HepG2 (cell line): ENCODE data around the gene ANKRD39. TPM values are rescaled to one million over a fixed set of nuclear protein-coding genes. Genes with fewer than 3 reads are reported as not detected.

ENCODE experiments used
- CENPT ChIP-seq: sonication (generic); formaldehyde crosslinking; IDR thresholded peaks from 2 replicates; pipeline ENCODE4 v1.8.0; 2022; ENCODE audit warnings: low read depth, mild to moderate bottlenecking, moderate library complexity, missing genetic modification reagents
- DR1 ChIP-seq: sonication (generic); formaldehyde crosslinking; IDR thresholded peaks from 2 replicates; pipeline ENCODE4 v1.8.0; 2021; ENCODE audit warnings: mild to moderate bottlenecking, missing genetic modification reagents, inconsistent platforms
- FOXC1 ChIP-seq: sonication (generic); formaldehyde crosslinking; IDR thresholded peaks from 2 replicates; pipeline ENCODE4 v1.8.0; 2022; ENCODE audit warnings: mild to moderate bottlenecking, missing genetic modification reagents, borderline replicate concordance
- GATA4 ChIP-seq: sonication (generic); IDR thresholded peaks from 2 replicates; pipeline ENCODE4 v1.6.1; 2016; ENCODE audit warnings: antibody characterized with exemption, low read depth, borderline replicate concordance
- GTF2F1 ChIP-seq: fragments of 150-350 bp; IDR thresholded peaks from 2 replicates; pipeline ENCODE4 v1.6.1; 2014; ENCODE audit warnings: low read length
- HMG20A ChIP-seq: IDR thresholded peaks from 2 replicates; pipeline ENCODE4 v1.6.1; 2016; ENCODE audit warnings: borderline replicate concordance
- MTF1 ChIP-seq: sonication (generic); formaldehyde crosslinking; IDR thresholded peaks from 2 replicates; pipeline ENCODE4 v1.5.0; 2020; ENCODE audit warnings: missing genetic modification reagents
- NFIB ChIP-seq: sonication (generic); formaldehyde crosslinking; IDR thresholded peaks from 2 replicates; pipeline ENCODE4 v1.9.0; 2021; ENCODE audit warnings: missing genetic modification reagents, mild to moderate bottlenecking, borderline replicate concordance
- RORA ChIP-seq: sonication (generic); formaldehyde crosslinking; IDR thresholded peaks from 2 replicates; pipeline ENCODE4 v1.5.0; 2020; ENCODE audit warnings: mild to moderate bottlenecking, missing genetic modification reagents, moderate library complexity
- SOX5 ChIP-seq: IDR thresholded peaks from 2 replicates; pipeline ENCODE4 v1.6.1; 2016; ENCODE audit warnings: borderline replicate concordance
- SRSF9 ChIP-seq: fragments of 200-400 bp; formaldehyde crosslinking; IDR thresholded peaks from 2 replicates; pipeline ENCODE4 v1.6.1; 2018; ENCODE audit warnings: borderline replicate concordance, mild to moderate bottlenecking, low read depth, low read length; ENCODE audit not compliant: insufficient read depth, poor library complexity, severe bottlenecking
- TARDBP ChIP-seq: sonication (generic); formaldehyde crosslinking; IDR thresholded peaks from 2 replicates; pipeline ENCODE4 v1.8.0; 2022; ENCODE audit warnings: mild to moderate bottlenecking, missing genetic modification reagents
- ZC3H13 ChIP-seq: sonication (generic); formaldehyde crosslinking; IDR thresholded peaks from 2 replicates; pipeline ENCODE4 v1.8.1; 2023; ENCODE audit warnings: mild to moderate bottlenecking, missing genetic modification reagents, moderate library complexity
- ZC3H4 ChIP-seq: sonication (generic); formaldehyde crosslinking; IDR thresholded peaks from 2 replicates; pipeline ENCODE4 v1.4.0; 2020; ENCODE audit warnings: missing genetic modification reagents, borderline replicate concordance
- ZNF205 ChIP-seq: IDR thresholded peaks from 2 replicates; pipeline ENCODE4 v1.6.1; 2018; ENCODE audit warnings: missing biosample characterization, missing genetic modification reagents
- ZNF260 ChIP-seq: sonication (generic); formaldehyde crosslinking; IDR thresholded peaks from 2 replicates; pipeline ENCODE4 v1.4.0; 2020; ENCODE audit warnings: missing genetic modification reagents, low read depth, mild to moderate bottlenecking, borderline replicate concordance
- ZNF335 ChIP-seq: sonication (generic); formaldehyde crosslinking; IDR thresholded peaks from 2 replicates; pipeline ENCODE4 v1.4.0; 2020; ENCODE audit warnings: missing genetic modification reagents
- ZNF354B ChIP-seq: sonication (generic); formaldehyde crosslinking; IDR thresholded peaks from 2 replicates; pipeline ENCODE4 v1.8.0; 2022; ENCODE audit warnings: mild to moderate bottlenecking, missing genetic modification reagents
- ZNF431 ChIP-seq: sonication (generic); formaldehyde crosslinking; IDR thresholded peaks from 2 replicates; pipeline ENCODE4 v1.9.0; 2022; ENCODE audit warnings: missing genetic modification reagents, low read depth, mild to moderate bottlenecking, borderline replicate concordance
- ZNF747 ChIP-seq: sonication (generic); formaldehyde crosslinking; IDR thresholded peaks from 2 replicates; pipeline ENCODE4 v1.8.1; 2023; ENCODE audit warnings: missing genetic modification reagents, mild to moderate bottlenecking, borderline replicate concordance
- ZNF790 ChIP-seq: sonication (generic); formaldehyde crosslinking; IDR thresholded peaks from 2 replicates; pipeline ENCODE4 v1.8.0; 2022; ENCODE audit warnings: missing genetic modification reagents, mild to moderate bottlenecking, borderline replicate concordance
- polyA plus RNA-seq, 8 experiments: library from polyadenylated mRNA; depleted of rRNA in 3 of 8; stranded (reverse) in 7 of 8; unstranded in 1 of 8; fragments of >200 nt; fragmentation: Illumina TruSeq in 4 of 8; extraction: Trizol in 4 of 8; gene quantifications; 2 replicates each; pipeline versions ENCODE4 v1.2.1 to v1.2.3, GENCODE V29; 2011 to 2016; ENCODE audit warnings: low read depth in 4 of 8, missing spikeins in 1 of 8, mixed read lengths in 1 of 8; ENCODE audit not compliant: insufficient read depth in 1 of 8
- total RNA-seq, 5 experiments: library from RNA; depleted of rRNA; stranded (reverse); fragments of >200 nt; fragmentation: Illumina TruSeq; extraction: Trizol; gene quantifications; 2 replicates each; pipeline ENCODE4 v1.2.3, GENCODE V29; 2016; ENCODE audit warnings: low read depth in 1 of 5
- TF ChIP-seq, protein P1 (sequence below): sonication (generic); formaldehyde crosslinking; IDR thresholded peaks from 2 replicates; pipeline ENCODE4 v1.4.0; 2020; ENCODE audit warnings: mild to moderate bottlenecking, missing genetic modification reagents
- TF ChIP-seq, protein P2 (sequence below): sonication (generic); formaldehyde crosslinking; IDR thresholded peaks from 2 replicates; pipeline ENCODE4 v1.5.0; 2020; ENCODE audit warnings: missing genetic modification reagents, mild to moderate bottlenecking, borderline replicate concordance
- TF ChIP-seq, protein P3 (sequence below): sonication (generic); formaldehyde crosslinking; IDR thresholded peaks from 2 replicates; pipeline ENCODE4 v1.9.0; 2021; ENCODE audit warnings: missing genetic modification reagents, borderline replicate concordance

Gene ANKRD39
- total and polyA plus RNA-seq, 2 of the 13 experiments (the other 11 are each of a cell fraction or from before 2014, with no cell fraction given): 23.2 to 24.8 TPM

DNA sequence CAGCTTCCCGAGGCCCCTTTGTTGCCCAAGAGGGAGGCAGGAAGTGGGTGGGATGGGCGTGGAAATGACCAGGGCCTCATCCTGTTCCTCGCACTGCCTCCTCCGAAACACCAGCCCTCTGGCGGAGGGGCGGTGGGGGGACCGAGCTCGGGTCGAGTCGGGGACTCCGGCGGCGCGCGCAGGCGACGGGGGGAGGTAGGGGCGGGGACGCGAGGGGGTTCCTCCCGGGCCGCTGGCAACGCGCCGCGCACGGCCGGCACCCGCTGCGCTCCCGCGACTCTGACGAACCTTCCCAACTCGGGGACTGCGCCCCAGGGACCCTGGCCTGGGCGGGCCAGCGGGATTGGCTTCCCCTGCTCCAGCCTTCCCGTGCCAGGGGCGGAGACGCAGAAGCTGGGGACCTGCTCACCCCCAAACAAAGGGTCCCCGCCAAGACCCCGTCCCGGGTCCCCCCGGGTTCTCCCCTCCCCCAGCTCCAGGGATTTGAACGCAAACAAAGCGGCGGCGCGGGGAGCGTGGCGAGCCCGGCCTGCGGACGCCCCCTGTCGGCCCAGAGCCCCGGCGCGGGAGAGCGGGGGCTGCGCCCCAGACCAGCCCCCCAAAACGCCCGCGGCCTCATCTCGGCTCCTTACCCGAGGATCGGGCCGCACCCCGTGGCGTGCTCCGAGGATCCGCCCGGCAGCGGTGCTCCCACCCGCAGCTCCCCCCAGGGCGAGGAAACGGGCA is 10.9 kb upstream of the ANKRD39 start (continued):
- TF ChIP-seq, protein P1, sequence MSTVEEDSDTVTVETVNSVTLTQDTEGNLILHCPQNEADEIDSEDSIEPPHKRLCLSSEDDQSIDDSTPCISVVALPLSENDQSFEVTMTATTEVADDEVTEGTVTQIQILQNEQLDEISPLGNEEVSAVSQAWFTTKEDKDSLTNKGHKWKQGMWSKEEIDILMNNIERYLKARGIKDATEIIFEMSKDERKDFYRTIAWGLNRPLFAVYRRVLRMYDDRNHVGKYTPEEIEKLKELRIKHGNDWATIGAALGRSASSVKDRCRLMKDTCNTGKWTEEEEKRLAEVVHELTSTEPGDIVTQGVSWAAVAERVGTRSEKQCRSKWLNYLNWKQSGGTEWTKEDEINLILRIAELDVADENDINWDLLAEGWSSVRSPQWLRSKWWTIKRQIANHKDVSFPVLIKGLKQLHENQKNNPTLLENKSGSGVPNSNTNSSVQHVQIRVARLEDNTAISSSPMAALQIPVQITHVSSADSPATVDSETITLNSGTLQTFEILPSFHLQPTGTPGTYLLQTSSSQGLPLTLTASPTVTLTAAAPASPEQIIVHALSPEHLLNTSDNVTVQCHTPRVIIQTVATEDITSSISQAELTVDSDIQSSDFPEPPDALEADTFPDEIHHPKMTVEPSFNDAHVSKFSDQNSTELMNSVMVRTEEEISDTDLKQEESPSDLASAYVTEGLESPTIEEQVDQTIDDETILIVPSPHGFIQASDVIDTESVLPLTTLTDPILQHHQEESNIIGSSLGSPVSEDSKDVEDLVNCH: no peak
- no peak for TF ChIP-seq SRSF9
- no peak for TF ChIP-seq RORA (CRISPR knock-in tag)
- TF ChIP-seq GTF2F1: no peak
- TF ChIP-seq SOX5: no peak; the same call in 1 of the 2 replicates
- TF ChIP-seq DR1: no peak; the same call in 1 of the 2 replicates
- no peak for TF ChIP-seq ZNF431 (CRISPR knock-in tag)
- no peak; the same call in none of the 2 replicates for TF ChIP-seq FOXC1
- TF ChIP-seq ZC3H4: no peak; the same call in 1 of the 2 replicates
- TF ChIP-seq, protein P2, sequence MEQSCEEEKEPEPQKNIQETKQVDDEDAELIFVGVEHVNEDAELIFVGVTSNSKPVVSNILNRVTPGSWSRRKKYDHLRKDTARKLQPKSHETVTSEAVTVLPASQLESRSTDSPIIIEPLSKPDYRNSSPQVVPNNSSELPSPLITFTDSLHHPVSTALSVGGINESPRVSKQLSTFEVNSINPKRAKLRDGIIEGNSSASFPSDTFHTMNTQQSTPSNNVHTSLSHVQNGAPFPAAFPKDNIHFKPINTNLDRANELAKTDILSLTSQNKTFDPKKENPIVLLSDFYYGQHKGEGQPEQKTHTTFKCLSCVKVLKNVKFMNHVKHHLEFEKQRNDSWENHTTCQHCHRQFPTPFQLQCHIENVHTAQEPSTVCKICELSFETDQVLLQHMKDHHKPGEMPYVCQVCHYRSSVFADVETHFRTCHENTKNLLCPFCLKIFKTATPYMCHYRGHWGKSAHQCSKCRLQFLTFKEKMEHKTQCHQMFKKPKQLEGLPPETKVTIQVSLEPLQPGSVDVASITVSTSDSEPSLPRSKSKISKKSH (CRISPR knock-in tag): no peak
- TF ChIP-seq ZNF205 (CRISPR knock-in tag): no peak; the same call in 1 of the 2 replicates
- TF ChIP-seq ZNF354B: no peak
- TF ChIP-seq NFIB (CRISPR knock-in tag): no peak
- peak; percentile 39; the same call in 1 of the 2 replicates for TF ChIP-seq ZC3H13
- TF ChIP-seq, protein P3, sequence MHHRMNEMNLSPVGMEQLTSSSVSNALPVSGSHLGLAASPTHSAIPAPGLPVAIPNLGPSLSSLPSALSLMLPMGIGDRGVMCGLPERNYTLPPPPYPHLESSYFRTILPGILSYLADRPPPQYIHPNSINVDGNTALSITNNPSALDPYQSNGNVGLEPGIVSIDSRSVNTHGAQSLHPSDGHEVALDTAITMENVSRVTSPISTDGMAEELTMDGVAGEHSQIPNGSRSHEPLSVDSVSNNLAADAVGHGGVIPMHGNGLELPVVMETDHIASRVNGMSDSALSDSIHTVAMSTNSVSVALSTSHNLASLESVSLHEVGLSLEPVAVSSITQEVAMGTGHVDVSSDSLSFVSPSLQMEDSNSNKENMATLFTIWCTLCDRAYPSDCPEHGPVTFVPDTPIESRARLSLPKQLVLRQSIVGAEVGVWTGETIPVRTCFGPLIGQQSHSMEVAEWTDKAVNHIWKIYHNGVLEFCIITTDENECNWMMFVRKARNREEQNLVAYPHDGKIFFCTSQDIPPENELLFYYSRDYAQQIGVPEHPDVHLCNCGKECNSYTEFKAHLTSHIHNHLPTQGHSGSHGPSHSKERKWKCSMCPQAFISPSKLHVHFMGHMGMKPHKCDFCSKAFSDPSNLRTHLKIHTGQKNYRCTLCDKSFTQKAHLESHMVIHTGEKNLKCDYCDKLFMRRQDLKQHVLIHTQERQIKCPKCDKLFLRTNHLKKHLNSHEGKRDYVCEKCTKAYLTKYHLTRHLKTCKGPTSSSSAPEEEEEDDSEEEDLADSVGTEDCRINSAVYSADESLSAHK: no peak
- TF ChIP-seq HMG20A (CRISPR knock-in tag): peak; percentile 13; the same call in 1 of the 2 replicates
- TF ChIP-seq CENPT (CRISPR knock-in tag): no peak
- peak; percentile 69; the same call in 1 of the 2 replicates for TF ChIP-seq TARDBP (CRISPR knock-in tag)
- no peak for TF ChIP-seq ZNF335 (CRISPR knock-in tag)
- TF ChIP-seq ZNF790 (CRISPR knock-in tag): 0 out of 2 replicates have a peak, but pooled peaks have one; percentile 24
- 0 out of 2 replicates have a peak, but pooled peaks have one; percentile 34 for TF ChIP-seq MTF1 (CRISPR knock-in tag)
- TF ChIP-seq ZNF260 (CRISPR knock-in tag): no peak
- peak; percentile 49 for TF ChIP-seq GATA4
- peak; percentile 59; the same call in 1 of the 2 replicates for TF ChIP-seq ZNF747
